Neutrophil (primary cell): ENCODE measurements around the gene MAD2L1.

Experiments used
- H3K27ac ChIP-seq: fragments of 200-600 bp; sonication (generic); 2 replicates; pipeline ENCODE4 v1.5.1; 2016; ENCODE audit warnings: mild to moderate bottlenecking, moderate library complexity
- H3K27me3 ChIP-seq: fragments of 200-600 bp; sonication (generic); 2 replicates; pipeline ENCODE4 v1.6.0; 2016; ENCODE audit warnings: mild to moderate bottlenecking
- H3K36me3 ChIP-seq: fragments of 200-600 bp; sonication (generic); 2 replicates; pipeline ENCODE4 v1.5.1; 2017
- H3K4me1 ChIP-seq, 2 experiments: fragments of 200-600 bp in 1 of 2; sonication (generic) in 1 of 2; 1 replicate in 1 of 2; 2 replicates in 1 of 2; pipeline versions ENCODE4 v1.5.1 to v1.6.1; 2013 to 2016; ENCODE audit warnings: low read depth in 1 of 2, low read length in 1 of 2, mild to moderate bottlenecking in 1 of 2, moderate library complexity in 1 of 2; ENCODE audit not compliant: control insufficient read depth in 1 of 2, insufficient read depth in 1 of 2
- H3K4me3 ChIP-seq, 2 experiments: fragments of 200-600 bp in 1 of 2; sonication (generic) in 1 of 2; 1 replicate in 1 of 2; 2 replicates in 1 of 2; pipeline ENCODE4 v1.5.1; 2013 to 2016; ENCODE audit warnings: low read depth in 1 of 2, low read length in 1 of 2, mild to moderate bottlenecking in 1 of 2, moderate library complexity in 1 of 2
- H3K9me3 ChIP-seq: fragments of 200-600 bp; sonication (generic); 2 replicates; pipeline ENCODE4 v1.5.1; 2016
- TF ChIP-seq, protein P1 (sequence below): fragments of 200-600 bp; sonication (generic); IDR thresholded peaks from 2 replicates; pipeline ENCODE4 v1.5.1; 2016; ENCODE audit warnings: antibody characterized with exemption

MAD2L1 gene

DNA sequence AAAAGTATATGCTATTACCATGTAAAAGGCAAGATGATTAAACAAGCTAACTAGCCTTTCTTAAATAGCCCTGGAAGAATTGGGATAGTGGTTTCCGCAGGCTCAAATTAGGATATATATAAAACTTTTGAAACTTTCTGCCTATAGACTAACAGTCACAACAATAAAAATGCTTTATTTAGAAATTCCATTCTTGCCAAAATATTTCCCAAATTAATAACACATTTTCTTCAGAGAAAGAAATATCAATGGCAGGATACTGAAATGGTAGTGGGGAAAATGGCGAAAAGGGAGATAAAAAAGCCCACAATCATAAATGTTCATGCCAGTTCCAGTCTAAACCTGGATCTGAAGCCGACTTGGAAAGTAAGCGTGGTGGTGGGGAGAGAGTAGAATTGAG, 56.0 kb downstream of the MAD2L1 start:
- H3K4me1 ChIP-seq, result no peaks in the 10 kb centered on the region
- H3K27ac ChIP-seq, result no peak overlapping the region
- H3K36me3 ChIP-seq, result no peaks in the 10 kb centered on the region
- H3K9me3 ChIP-seq, result no peaks in the 10 kb centered on the region
- TF ChIP-seq, protein P1, sequence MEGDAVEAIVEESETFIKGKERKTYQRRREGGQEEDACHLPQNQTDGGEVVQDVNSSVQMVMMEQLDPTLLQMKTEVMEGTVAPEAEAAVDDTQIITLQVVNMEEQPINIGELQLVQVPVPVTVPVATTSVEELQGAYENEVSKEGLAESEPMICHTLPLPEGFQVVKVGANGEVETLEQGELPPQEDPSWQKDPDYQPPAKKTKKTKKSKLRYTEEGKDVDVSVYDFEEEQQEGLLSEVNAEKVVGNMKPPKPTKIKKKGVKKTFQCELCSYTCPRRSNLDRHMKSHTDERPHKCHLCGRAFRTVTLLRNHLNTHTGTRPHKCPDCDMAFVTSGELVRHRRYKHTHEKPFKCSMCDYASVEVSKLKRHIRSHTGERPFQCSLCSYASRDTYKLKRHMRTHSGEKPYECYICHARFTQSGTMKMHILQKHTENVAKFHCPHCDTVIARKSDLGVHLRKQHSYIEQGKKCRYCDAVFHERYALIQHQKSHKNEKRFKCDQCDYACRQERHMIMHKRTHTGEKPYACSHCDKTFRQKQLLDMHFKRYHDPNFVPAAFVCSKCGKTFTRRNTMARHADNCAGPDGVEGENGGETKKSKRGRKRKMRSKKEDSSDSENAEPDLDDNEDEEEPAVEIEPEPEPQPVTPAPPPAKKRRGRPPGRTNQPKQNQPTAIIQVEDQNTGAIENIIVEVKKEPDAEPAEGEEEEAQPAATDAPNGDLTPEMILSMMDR, result no peak
- H3K27me3 ChIP-seq, result no peaks in the 10 kb centered on the region
- H3K4me3 ChIP-seq, result no peak overlapping the region

DNA sequence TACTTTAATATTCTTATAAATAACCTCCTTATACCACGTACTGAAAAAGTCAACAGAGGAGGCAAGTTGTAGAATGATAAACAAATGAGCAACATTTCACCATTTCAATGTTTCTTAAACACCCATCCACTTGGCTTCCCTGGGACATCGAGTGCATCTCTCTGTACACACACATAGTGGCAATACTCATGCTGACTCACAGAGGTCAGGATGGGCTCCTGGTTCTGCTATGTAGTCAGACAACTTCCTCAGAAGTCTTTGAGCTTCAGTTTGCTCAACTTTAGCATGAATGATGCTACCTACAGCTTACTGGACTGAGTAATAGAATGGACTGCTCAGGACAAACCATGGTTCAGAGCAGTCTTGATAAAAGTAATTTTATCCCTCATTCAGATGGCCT, 56.9 kb downstream of the MAD2L1 start:
- no peaks in the 10 kb centered on the region for H3K9me3 ChIP-seq
- TF ChIP-seq, protein P1, result no peak
- no peak overlapping the region for H3K4me3 ChIP-seq
- no peaks in the 10 kb centered on the region for H3K4me1 ChIP-seq
- H3K27me3 ChIP-seq, result no peaks in the 10 kb centered on the region
- H3K36me3 ChIP-seq, result no peaks in the 10 kb centered on the region
- H3K27ac ChIP-seq, result no peak overlapping the region

DNA sequence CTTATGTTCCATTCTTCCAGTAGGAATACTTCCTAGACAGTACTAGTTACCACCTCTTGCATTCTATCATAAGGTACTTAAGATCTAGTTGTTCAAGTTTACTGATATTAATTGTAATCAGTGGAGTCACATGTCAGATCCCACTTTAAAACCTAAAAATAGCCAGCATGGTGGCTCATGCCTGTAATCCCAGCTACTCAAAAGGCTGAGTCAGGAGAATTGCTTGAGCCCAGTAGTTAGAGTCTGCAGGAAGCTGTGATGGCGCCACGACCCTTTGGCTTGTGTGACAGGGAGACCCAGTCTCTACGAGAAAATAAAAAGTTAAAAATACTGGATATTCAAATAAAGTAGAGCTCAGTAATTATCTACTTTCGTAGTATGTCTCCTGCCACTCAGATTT, 57.7 kb downstream of the MAD2L1 start:
- H3K27me3 ChIP-seq, result no peaks in the 10 kb centered on the region
- no peaks in the 10 kb centered on the region for H3K36me3 ChIP-seq
- no peak overlapping the region for H3K4me3 ChIP-seq
- no peaks in the 10 kb centered on the region for H3K4me1 ChIP-seq
- H3K27ac ChIP-seq, result no peak overlapping the region
- TF ChIP-seq, protein P1, result no peak
- no peaks in the 10 kb centered on the region for H3K9me3 ChIP-seq

- Histone ChIP-seq H3K27ac (no peak overlapping the region), H3K4me1 (no peaks in the 10 kb centered on the region), H3K36me3 (no peaks in the 10 kb centered on the region), H3K4me3 (no peak overlapping the region), H3K27me3 (no peaks in the 10 kb centered on the region), H3K9me3 (no peaks in the 10 kb centered on the region)
- TF ChIP-seq, protein P1, result no peak
Measured at GRCh38 chr4:120007896-120008436, 58.7 kb downstream of the MAD2L1 start.

DNA sequence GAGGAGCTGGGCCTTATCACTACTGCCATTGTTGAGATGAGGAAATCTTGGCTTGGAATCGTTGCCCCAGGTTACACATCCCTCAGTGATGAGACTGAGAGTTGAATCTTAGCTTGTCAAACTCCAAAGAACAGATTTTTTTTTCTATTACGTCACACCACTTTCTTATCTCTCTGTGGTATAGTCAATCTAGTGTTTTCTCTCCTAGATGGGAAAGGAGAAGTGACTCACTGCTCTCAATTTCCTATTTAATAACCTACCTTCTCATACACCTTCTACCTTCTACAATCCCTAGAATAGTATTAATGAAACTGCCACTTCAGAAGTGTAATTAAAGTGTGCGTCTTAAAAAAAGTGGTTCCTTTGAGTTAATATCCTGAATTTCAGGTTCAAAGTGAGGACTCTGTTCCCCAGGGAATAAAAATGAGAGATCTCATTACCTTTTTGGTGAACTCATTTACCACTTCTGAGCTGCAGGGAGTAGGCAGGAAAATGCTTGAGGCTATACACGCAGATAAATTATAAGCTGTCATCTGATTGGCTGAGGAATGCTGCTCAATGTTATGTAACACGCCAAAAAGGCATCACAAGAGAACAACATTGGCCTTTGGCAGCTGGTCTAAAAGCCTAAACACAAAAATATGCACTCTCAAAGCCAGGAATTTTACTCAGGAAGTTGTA, 59.3 kb downstream of the MAD2L1 start:
- Histone ChIP-seq H3K9me3 (no peaks in the 10 kb centered on the region), H3K4me3 (no peak overlapping the region), H3K4me1 (no peaks in the 10 kb centered on the region), H3K27ac (no peak overlapping the region), H3K36me3 (no peaks in the 10 kb centered on the region), H3K27me3 (no peaks in the 10 kb centered on the region)
- TF ChIP-seq, protein P1, result no peak
